ENCODE measurements around the gene CASK.

The CASK gene

GRCh38 chrX:41502004-41502403 lies 421.4 kb downstream of the CASK start:
- no peak for DNase-seq

DNA sequence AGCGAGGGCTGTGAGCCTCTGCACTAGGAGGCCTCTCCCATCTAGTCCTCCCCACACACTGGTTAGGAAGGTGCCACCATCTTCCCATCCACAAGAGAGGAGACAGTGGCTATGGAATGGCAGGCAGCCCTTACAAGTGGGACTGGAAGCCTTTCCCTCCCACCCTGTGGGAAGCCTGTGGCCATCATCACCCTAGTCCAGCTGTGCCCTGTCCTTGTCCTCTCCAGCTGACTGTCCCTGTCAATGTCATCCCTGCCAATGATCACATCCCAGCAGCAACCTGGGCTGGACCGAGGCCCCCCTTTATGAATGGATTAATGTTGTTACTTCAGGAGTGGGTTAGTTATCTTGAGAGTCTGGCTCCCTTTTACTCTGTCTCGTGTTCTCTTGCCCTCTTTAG lies 423.4 kb downstream of the CASK start:
- DNase-seq = no peak

- DNase-seq = no peak
These were observed 424.2 kb downstream of the CASK start for GRCh38 chrX:41499195-41499594.

DNA sequence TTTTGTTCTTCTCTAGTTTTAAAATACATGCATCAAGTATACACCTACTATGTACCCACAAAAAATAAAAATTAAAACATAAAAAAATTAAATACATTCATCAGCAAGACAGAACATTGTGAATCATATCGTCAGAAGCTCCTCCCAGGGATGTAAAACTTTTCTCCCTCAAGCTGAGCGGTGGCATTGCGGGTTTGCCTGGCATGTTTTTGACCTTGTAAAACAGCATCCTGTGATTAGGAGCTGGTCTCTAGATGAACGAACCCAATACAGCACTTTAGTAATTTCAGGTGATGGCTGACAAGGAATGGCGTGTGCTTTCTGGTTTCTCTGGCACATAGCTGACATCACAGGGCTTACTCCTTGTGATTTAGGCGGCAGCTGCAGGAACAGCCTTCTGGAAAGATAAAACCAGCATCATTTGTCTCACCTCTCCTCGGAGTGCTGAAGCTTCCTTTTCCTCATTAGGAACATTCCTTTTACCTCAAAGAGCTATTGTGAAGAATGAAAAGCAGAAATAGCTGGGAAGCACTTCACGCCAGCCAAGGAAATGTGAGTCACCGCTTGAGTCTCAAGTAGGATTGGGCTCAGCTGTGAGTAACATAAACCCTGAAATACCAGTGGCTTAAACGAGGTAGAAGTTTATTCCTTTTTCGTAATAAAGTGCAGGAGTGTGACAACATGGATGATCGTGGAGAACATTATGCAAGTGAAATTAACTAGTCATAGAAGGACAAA lies 431.9 kb downstream of the CASK start:
- no peak for DNase-seq

GRCh38 chrX:41490446-41490845 lies 432.9 kb downstream of the CASK start:
- no peak for DNase-seq

- DNase-seq = no peak
These were observed 441.1 kb downstream of the CASK start for GRCh38 chrX:41482154-41482850.

DNA sequence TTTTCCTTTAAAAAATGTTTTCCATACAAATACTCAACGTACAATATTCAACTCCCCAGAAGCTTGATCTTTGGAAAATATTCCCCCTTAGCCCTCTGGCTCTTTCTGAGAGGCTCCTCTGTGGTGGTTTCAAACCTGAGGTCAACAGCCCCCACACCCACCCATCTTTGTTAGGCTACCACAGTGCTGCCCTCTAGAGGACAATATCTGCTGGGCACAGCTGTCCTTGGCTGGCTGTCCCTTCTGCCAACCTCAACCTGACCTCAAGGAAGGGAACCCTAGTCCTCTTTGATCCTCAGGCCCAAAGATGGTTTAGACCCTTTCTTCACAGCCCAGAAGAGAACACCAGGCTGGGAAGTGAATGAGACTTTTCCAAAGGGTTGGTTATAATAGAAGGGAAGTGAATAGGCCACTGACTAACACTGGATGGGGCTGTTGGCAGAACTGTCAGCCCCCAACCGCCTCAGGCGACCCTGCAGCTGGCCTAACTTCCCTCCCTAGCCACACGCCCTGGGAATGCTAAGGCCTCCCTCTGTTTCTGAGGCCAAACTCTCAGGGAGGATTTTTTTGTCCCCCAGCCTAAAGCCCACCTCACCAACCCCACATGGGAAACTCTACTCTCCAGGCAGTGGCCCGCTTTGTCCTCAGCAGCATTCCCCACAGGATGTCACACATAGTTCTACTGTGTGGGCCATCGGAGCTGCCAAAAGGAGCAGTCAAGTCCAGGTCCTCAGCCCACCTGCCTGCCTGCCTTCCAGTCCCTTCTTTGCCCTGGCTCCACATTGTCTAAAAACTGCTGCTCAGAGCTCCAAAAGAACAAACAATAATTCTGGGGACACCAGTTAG lies 441.9 kb downstream of the CASK start:
- DNase-seq = no peak

- no peak for DNase-seq
These were observed 442.7 kb downstream of the CASK start for GRCh38 chrX:41480508-41481260.

DNA sequence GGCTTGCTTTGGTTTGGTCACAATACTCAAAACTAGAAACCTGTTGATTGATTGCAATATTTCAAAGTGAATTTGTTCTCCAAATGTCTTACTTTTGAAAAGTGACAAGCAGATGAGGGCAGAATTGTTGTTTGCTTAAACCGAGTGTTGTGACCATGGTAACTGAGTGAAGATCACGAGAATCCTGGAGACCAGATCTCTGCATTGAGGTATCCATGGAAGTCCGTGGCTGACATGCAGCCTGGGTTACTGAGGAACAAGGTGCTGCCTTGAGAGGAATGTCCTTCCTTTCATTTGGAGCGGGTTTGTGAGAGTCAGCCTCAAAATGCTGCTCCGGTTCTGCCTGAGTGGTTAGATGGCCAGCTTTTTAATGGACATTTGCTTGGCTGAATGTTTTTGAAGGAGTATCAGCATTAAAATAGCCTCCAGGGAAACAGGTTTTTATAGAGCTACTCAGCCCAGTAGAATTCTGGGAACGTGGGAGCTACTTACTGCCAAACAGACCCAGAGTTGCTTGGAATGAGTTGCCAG lies 444.9 kb downstream of the CASK start:
- DNase-seq = no peak

- no peak for DNase-seq
These were observed 447.6 kb downstream of the CASK start for GRCh38 chrX:41475591-41476241.

- no peak for DNase-seq
These were observed 448.2 kb downstream of the CASK start for GRCh38 chrX:41475191-41475590.

- no peak for DNase-seq
These were observed 448.6 kb downstream of the CASK start for GRCh38 chrX:41474726-41475100.

- no peak for DNase-seq
These were observed 449.2 kb downstream of the CASK start for GRCh38 chrX:41473936-41474725.

DNA sequence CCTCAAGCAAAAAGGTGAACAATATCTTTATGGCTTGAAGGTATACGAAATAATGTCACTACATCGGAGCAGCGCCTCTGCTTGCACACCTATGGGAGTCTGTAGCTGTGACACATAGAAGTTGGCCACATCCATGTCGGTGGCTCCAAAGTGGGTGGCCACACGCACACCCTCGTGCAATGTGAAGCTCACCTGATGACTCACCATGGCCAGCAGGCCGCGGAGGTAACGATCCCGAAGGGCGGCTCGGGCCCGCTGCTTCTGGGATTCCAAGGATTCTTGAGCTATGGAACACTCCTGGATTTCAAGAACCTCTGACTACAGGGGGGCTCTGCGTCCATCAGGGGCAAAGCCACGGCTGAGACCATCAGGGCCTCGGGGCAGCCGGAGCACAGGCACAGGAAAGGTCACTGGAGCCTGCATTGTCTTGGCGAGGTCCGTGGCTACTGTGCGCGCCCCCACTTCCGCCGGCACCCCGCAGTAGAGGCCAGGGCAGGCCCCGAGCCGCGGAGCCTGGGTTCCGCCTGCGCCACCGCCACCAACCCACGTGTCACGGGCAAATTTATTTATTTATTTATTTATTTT lies 451.0 kb downstream of the CASK start:
- no peak for DNase-seq

GRCh38 chrX:41471786-41472185 lies 451.6 kb downstream of the CASK start:
- no peak for DNase-seq

GRCh38 chrX:41470706-41471105 lies 452.6 kb downstream of the CASK start:
- no peak for DNase-seq

GRCh38 chrX:41468647-41469323 lies 454.6 kb downstream of the CASK start:
- no peak for DNase-seq

Measured in activated effector memory CD4-positive, alpha-beta T cell treated with Interleukin-2 at 50 U/mL for 16 hours (primary cell).